Stimulated activated CD8-positive, alpha-beta memory T cell treated with anti-CD3 and anti-CD28 coated beads, Interleukin-15, amount 100 ng/mL, for 4 hours (primary cell): ENCODE measurements around the gene PPP2R5C.
A peak's percentile ranks its signal among the peaks of the same experiment; 100 is the strongest.

Experiments
- DNase-seq, 2 donors: peaks; one replicate each; pipeline ENCODE4 v3.0.0-alpha.2; 2020; ENCODE audit warnings: low read depth in 2 of 2

Gene PPP2R5C

GRCh38 chr14:101814934-101815333 lies 53.4 kb downstream of the PPP2R5C start:
- no peak for DNase-seq

GRCh38 chr14:101815994-101816393 lies 54.5 kb downstream of the PPP2R5C start:
- no peak for DNase-seq

GRCh38 chr14:101817501-101818001 lies 56.0 kb downstream of the PPP2R5C start:
- DNase-seq = no peak

GRCh38 chr14:101819251-101819990 lies 57.9 kb downstream of the PPP2R5C start:
- peak; percentile 39 to 49 for DNase-seq

- DNase-seq = no peak
Observed at GRCh38 chr14:101820283-101820798, 58.8 kb downstream of the PPP2R5C start.

GRCh38 chr14:101821528-101821927 lies 60.0 kb downstream of the PPP2R5C start:
- DNase-seq = no peak

- DNase-seq = no peak
Observed at GRCh38 chr14:101823066-101823465, 61.6 kb downstream of the PPP2R5C start.

- DNase-seq = peak; percentile 50 to 68
Observed at GRCh38 chr14:101823511-101824120, 62.1 kb downstream of the PPP2R5C start.

- DNase-seq = no peak
Observed at GRCh38 chr14:101824339-101824727, 62.8 kb downstream of the PPP2R5C start.

- DNase-seq = no peak
Observed at GRCh38 chr14:101825797-101826196, 64.3 kb downstream of the PPP2R5C start.

- DNase-seq = no peak
Observed at GRCh38 chr14:101826351-101826750, 64.8 kb downstream of the PPP2R5C start.

GRCh38 chr14:101827286-101827685 lies 65.8 kb downstream of the PPP2R5C start:
- DNase-seq = no peak

- no peak for DNase-seq
Observed at GRCh38 chr14:101828046-101828445, 66.5 kb downstream of the PPP2R5C start.

- no peak for DNase-seq
Observed at GRCh38 chr14:101830271-101830670, 68.8 kb downstream of the PPP2R5C start.

GRCh38 chr14:101833045-101833444 lies 71.5 kb downstream of the PPP2R5C start:
- no peak for DNase-seq

GRCh38 chr14:101834397-101834796 lies 72.9 kb downstream of the PPP2R5C start:
- DNase-seq = no peak

GRCh38 chr14:101834800-101835547 lies 73.5 kb downstream of the PPP2R5C start:
- DNase-seq = no peak

GRCh38 chr14:101835566-101835965 lies 74.1 kb downstream of the PPP2R5C start:
- DNase-seq = no peak

- DNase-seq = no peak
Observed at GRCh38 chr14:101836135-101836534, 74.6 kb downstream of the PPP2R5C start.

- no peak for DNase-seq
Observed at GRCh38 chr14:101838476-101838875, 77.0 kb downstream of the PPP2R5C start.

- no peak for DNase-seq
Observed at GRCh38 chr14:101839236-101839635, 77.7 kb downstream of the PPP2R5C start.

- DNase-seq = no peak
Observed at GRCh38 chr14:101839661-101840060, 78.2 kb downstream of the PPP2R5C start.
